GM13976 (cell line): ENCODE data around the gene SARM1.

Experiments used
- DNase-seq: peaks from one replicate; pipeline ENCODE4 v3.0.0; 2012; ENCODE audit warnings: low spot score
- in situ Hi-C: fragments of 300-500 bp; cut with MboI; formaldehyde crosslinking; loops from one replicate; pipeline ENCODE4 v1.12.0; 2022; ENCODE audit warnings: low sequenced_read_pairs, mixed read lengths, inconsistent platforms; ENCODE audit not compliant: unreplicated experiment
- TF ChIP-seq, protein P1 (sequence below): IDR thresholded peaks from 2 replicates; pipeline ENCODE4 v1.5.1; 2012; ENCODE audit warnings: borderline replicate concordance, mild to moderate bottlenecking; ENCODE audit not compliant: insufficient read depth; ENCODE audit errors: extremely low read depth, missing control alignments, control extremely low read depth

Gene SARM1

DNA sequence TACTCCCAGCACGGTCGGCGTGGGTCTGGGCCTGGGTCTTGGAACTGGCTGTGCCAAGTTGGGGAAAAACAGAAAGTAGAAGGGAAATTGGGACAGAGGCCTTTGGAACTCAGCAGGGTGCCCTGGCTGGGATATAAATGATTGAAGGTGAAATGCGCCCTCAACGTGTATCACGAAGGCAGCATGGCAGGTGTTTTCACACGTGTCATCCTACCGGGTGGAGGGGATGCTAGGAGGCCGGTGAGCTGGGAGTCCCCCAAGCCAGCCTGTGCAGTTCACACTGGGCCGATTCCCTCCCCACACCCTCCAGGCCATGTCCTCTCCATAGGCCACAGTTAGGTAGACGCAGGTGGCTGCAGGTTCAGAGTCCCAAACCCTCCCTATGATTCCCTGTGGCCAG is 30.0 kb upstream of the SARM1 start:
- no peak for DNase-seq
- in situ Hi-C loops: no loop called here
- TF ChIP-seq, protein P1, sequence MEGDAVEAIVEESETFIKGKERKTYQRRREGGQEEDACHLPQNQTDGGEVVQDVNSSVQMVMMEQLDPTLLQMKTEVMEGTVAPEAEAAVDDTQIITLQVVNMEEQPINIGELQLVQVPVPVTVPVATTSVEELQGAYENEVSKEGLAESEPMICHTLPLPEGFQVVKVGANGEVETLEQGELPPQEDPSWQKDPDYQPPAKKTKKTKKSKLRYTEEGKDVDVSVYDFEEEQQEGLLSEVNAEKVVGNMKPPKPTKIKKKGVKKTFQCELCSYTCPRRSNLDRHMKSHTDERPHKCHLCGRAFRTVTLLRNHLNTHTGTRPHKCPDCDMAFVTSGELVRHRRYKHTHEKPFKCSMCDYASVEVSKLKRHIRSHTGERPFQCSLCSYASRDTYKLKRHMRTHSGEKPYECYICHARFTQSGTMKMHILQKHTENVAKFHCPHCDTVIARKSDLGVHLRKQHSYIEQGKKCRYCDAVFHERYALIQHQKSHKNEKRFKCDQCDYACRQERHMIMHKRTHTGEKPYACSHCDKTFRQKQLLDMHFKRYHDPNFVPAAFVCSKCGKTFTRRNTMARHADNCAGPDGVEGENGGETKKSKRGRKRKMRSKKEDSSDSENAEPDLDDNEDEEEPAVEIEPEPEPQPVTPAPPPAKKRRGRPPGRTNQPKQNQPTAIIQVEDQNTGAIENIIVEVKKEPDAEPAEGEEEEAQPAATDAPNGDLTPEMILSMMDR: no peak

DNA sequence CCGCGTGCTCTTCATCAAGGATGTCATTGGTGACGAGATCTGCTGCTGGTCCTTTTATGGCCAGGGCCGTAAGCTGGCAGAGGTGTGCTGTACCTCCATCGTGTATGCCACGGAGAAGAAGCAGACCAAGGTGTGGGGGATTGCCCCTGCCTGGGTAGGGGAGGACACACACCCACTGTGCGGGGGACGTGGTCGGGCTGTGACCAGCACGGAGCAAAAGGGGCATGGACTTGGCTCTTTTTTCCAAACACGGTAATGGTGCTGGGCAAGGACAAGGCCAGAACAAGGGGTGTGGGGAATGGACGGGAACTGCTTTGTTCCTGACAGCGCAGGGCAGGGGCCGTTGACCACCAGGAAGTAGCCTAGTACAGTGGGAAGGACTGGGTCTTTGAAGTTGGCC is 29.2 kb upstream of the SARM1 start:
- TF ChIP-seq, protein P1: no peak
- no peak for DNase-seq
- in situ Hi-C loops: no loop called here

DNA sequence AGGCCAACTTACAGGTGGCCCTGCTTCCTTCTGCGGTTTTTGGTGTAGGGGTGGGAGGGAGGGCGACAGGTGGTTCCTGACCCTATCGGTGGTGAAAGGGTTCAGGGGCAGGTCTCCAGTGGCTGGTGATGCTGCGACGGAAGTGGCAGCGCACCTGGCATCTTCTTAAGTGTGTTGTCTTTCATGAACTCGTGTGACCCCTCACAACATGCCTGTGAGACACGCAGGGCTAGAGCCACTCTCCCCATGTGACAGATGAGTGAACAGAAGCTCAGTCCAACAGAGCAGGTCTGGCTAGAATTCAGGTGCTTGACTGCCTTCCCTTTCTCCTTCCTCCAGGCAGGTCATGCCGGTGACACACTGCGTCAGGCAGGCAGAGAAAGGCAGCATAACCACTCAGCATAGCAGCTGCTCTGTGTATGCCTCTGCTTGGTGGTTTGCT is 28.0 kb upstream of the SARM1 start:
- TF ChIP-seq, protein P1: no peak
- in situ Hi-C loops: no loop called here
- no peak for DNase-seq

DNA sequence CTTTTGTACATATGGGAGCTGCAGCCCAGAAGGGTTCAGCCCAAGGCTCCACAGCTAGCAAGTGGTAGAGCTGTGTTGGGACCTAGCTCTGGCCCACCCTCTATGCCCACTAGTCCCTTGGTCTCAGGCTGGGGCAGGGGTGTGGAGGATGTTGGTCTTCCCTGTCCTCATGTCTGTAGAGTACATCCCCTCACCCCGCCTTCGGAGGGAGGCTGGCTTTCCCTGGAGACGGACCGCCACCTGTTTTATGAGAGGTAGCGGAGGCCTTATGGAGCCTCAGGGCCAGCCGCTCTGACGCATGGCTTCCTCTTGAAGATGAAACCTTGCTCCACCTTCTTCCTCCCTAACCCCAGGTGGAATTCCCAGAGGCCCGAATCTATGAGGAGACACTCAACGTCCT is 27.5 kb upstream of the SARM1 start:
- in situ Hi-C loops: no loop called here
- DNase-seq: no peak
- TF ChIP-seq, protein P1: no peak

DNA sequence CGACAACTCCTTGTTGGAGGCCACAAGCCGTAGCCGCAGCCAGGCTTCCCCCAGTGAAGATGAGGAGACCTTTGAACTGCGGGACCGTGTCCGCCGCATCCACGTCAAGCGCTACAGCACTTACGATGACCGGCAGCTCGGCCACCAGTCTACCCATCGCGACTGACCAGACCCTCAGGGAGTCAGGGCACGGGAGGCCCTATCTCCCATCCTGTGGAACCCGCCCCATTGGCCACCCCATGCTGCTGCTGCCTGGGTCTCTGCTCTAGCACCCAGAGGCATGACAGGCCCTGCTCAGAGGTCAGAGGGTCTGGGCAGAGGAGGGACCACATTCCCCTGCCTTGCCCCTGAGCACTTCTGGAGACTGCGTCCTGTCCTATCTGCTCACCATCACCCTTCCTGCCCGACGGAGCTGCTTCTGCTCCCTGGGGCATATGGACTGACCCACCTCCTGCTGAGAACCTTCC is 27.0 kb upstream of the SARM1 start:
- no peak for DNase-seq
- TF ChIP-seq, protein P1: no peak
- in situ Hi-C loops: no loop called here

DNA sequence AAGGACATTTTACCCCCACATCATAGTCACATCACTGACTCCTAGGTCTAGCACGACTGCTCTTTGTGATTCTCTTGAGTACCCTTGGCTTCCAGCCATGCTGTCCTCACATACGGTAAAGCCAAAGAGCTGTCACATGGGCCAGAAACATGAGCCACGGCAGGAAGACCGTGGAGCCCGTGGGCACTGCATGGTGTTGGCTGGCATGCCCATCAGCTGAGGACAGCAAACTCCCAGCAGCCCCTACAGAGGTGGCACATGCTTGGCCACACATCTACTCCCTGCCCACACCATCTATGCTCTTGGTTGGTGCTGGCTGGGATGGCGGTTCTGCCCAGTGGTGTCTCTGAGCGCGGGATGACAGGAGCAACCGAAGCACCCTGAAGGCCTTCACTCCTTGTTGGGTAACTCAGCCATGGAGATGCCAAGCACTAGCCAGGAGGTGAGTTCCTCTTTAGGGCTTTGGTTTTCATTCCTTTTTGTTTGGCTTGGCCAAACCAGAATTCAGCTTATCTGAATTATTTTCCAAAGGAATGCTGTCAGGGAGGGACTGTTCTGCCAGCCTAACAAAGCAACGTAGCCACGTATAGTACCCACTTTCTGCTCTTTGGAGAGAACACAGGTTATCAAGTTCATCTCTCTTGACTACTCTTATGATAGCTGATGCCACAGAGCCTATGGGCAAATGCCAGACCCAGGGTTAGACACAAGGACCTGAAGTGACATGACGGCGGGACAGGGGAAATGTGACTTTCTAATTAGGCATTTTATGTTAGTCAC is 25.9 kb upstream of the SARM1 start:
- in situ Hi-C loops: no loop called here
- DNase-seq: no peak
- TF ChIP-seq, protein P1: no peak
